ENCODE measurements around the gene SLC16A2.

The SLC16A2 gene

GRCh38 chrX:74545880-74546523 is 124.7 kb downstream of the SLC16A2 start:
- DNase-seq = no peak

DNA sequence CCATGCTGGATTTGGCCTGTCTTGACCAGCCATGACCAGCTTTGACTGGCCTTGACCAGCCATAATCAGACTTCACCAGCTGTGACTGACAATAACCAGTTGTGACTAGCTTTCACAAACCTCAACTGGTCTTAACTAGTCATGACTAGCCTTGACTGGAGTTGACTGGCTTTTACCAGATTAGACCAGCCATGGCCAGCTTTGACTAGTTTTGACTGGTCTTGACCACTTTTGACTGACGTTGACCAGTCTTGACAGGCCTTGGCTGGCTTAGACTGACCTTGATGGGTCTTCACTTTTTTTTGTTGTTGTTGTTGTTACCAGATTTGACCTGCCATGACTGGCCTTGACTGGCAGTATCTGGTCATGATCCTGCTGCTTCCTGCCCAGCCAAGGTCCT is 125.7 kb downstream of the SLC16A2 start:
- DNase-seq = no peak

GRCh38 chrX:74550295-74550802 is 129.1 kb downstream of the SLC16A2 start:
- DNase-seq = peak; percentile 54

GRCh38 chrX:74551934-74552333 is 130.6 kb downstream of the SLC16A2 start:
- no peak for DNase-seq

DNA sequence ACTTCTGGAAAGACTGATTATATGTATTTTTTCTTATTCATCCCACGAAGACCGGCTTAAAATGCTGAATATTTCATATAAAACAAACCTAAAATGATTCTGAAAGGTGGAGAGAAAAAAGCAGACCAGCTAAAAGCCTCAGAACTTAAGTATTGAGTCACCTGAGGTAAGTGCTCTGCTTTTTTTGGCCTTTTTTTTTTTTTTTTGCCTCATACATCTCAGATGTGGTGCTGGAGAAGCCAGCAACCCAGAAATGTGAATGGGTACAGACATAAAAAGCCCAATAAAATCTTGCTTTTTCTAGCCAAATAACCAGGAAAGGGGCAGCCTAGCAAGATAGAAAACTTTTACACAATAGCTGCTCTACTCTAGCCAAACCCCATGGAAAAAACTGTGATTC is 136.1 kb downstream of the SLC16A2 start:
- DNase-seq = no peak

DNA sequence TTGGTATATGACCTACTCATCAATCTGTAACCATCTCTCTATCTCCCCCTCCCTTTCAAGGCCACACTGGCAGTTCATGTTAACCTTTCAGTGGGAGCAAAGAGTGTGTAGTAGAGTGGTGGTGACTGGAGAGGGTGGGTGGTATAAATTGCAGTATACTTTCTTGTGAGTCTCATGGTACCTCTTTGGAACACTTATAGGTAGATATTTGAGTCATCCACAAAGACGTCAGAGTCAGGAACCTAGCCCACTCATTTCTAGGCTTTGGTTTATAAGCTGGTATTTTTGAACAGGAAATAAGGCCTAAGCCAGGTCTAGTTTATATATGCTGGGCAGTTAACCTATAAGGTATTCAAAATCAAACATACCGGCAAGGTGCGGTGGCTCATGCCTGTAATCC is 156.8 kb downstream of the SLC16A2 start:
- DNase-seq = no peak

DNA sequence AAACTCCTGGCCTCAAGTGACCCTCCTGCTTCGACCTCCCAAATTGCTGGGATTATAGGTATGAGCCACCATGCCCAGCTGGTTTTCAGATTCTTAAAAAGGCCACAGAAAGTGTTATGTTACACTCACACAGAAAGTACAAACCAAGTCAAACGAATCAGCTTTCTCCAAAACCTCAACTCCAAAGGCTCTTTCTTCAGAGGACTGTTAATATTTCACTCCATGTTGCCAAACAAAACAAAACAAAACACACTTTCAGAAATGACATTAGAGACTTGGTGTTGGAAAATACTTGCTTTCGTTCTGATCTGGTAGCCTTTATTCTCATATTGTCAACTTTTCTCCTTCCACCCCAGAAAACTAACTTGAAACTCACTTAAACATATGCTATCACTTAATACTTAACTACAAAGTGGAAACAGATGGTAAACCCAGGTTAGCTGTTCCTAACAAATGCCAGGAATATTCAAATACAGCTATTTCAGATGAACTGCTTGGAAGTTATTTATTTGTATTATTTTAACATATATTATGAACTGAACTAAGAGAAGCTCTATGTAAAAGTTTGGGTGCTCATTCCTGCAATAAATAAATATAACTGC is 158.4 kb downstream of the SLC16A2 start:
- no peak for DNase-seq

Measured in NCI-H1092 (cell line).